ENCODE data around the gene PJVK. TPM values are rescaled to one million over a fixed set of nuclear protein-coding genes. Genes with fewer than 3 reads are reported as not detected.

The PJVK gene
- total and polyA plus RNA-seq, 2 of the 4 experiments (the other 2 are of a cell fraction): 0.72 to 2.4 TPM

DNA sequence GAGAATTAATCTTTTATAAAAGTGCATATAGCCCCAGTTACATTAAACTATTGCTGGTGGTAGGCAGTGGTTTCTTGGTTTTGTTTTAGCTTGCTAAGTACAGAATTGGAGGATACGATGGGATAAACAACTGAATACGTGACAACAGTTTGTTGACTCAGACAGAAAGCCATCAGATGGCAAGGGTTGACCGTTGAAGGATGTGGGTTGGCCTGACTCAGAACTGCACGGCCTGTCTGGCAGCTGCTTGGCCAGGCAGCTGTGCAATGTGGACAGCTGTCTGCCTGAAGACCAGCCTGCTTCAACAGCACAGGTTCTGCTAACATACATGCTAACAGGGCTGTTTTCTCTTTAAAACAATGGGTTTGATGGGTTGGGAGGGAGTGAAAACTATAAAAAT lies 46.8 kb upstream of the PJVK start:
- H2AFZ ChIP-seq (replicated peaks; ENCODE audit: low read length, poor library complexity): peak overlapping the region; percentile 11
- no CpG with 5 or more reads among the region's 4 CpGs for WGBS, 2 experiments (ENCODE audit: extremely low coverage in 2 of 2, insufficient read length in 1 of 2)

More for the DNA sequence above, 46.8 kb upstream of the PJVK start:
- H2AK5ac ChIP-seq (ENCODE audit: low read depth, low read length): no peak overlapping the region
- dilution Hi-C loops (cut with HindIII; ENCODE audit: low sequenced_read_pairs, unreplicated experiment) (no loop called here), in situ Hi-C loops (cut with MboI; ENCODE audit: low sequenced_read_pairs) (no loop called here), intact Hi-C loops (cut with micrococcal nuclease) (no loop called here)
- H3K9ac ChIP-seq (ENCODE audit: low read depth, low read length): no peak overlapping the region
- ATAC-seq (ENCODE audit: low read depth) (peak; percentile 93), DNase-seq (peak; percentile 95)
- H4K20me1 ChIP-seq (ENCODE audit: insufficient read depth, low read length): no peaks in the 10 kb centered on the region
- H4K8ac ChIP-seq (ENCODE audit: low read depth in 2 of 2, low read length in 2 of 2): no peak overlapping the region
- no peak overlapping the region for H4K91ac ChIP-seq (ENCODE audit: insufficient read depth, low read depth, low read length)
- H4K5ac ChIP-seq (ENCODE audit: low read depth, low read length): no peak overlapping the region
- peaks cover 3% of the 10 kb centered on the region for H3K4me1 ChIP-seq (ENCODE audit: control insufficient read depth, insufficient read depth, low read length)
- no peak overlapping the region for H3K14ac ChIP-seq (replicated peaks; ENCODE audit: low read depth, low read length)
- TF ChIP-seq RFX5 (IDR thresholded peaks at IDR 0.05; ENCODE audit: low read depth, low read length) (no peak), FOS (IDR thresholded peaks at IDR 0.05; ENCODE audit: low read depth, low read length) (peak; percentile 62), MXI1 (IDR thresholded peaks at IDR 0.05; ENCODE audit: borderline replicate concordance, low read depth, low read length) (peak; percentile 44; the same call in 1 of the 2 replicates), CEBPB (IDR thresholded peaks at IDR 0.05; ENCODE audit: low read depth, low read length) (peak; percentile 32; the same call in 1 of the 2 replicates), NFE2L2 (IDR thresholded peaks at IDR 0.05; ENCODE audit: low read depth, low read length) (no peak), BHLHE40 (IDR thresholded peaks at IDR 0.05; ENCODE audit: low read depth, low read length) (peak; percentile 64; the same call in 1 of the 2 replicates), RCOR1 (IDR thresholded peaks at IDR 0.05; ENCODE audit: insufficient replicate concordance, low read length) (peak; percentile 93)
- no peak overlapping the region for H3K56ac ChIP-seq (ENCODE audit: extremely low read depth, insufficient read depth, low read length)
- H2BK20ac ChIP-seq (ENCODE audit: low read depth, low read length): no peak overlapping the region
- H3K23ac ChIP-seq (ENCODE audit: low read depth, low read length): no peak overlapping the region
- no peak overlapping the region for H3K18ac ChIP-seq (ENCODE audit: low read depth, low read length)
- H3K27me3 ChIP-seq (ENCODE audit: control insufficient read depth, insufficient read depth, low read length): no peaks in the 10 kb centered on the region
- CTCF ChIA-PET: interaction anchor here (0.7 to 3.2 kb wide), 4 partner anchors 10 to 292 kb away, joined by 3 to 18 read pairs (median 7); no protein-coding TSS in a partner anchor
- no peak overlapping the region for H2BK15ac ChIP-seq (ENCODE audit: low read depth, low read length)
- BruUV-seq (replicated peaks): no TSS peak
- H3K27ac ChIP-seq (ENCODE audit: insufficient read depth, low read length): no peak overlapping the region
- H3K4me2 ChIP-seq (ENCODE audit: low read depth, low read length): peak overlapping the region; percentile 0; the same call in 1 of the 2 replicates
- no peaks in the 10 kb centered on the region for H3K9me3 ChIP-seq (ENCODE audit: control insufficient read depth, insufficient read depth, low read length)
- H3K79me1 ChIP-seq (ENCODE audit: low read depth in 1 of 2, low read length in 2 of 2): no peaks in the 10 kb centered on the region
- H3K4me3 ChIP-seq (ENCODE audit: insufficient read depth, low read depth, low read length): no peak overlapping the region
- peak overlapping the region; percentile 73 for H2BK5ac ChIP-seq (ENCODE audit: low read depth, low read length, poor library complexity, severe bottlenecking)
- peaks cover 3% of the 10 kb centered on the region; the same call in 1 of the 2 replicates for H3K9me1 ChIP-seq (ENCODE audit: insufficient read depth, low read length)
- no peak overlapping the region for H2BK120ac ChIP-seq (ENCODE audit: low read depth, low read length)
- no peak overlapping the region for H3K4ac ChIP-seq (ENCODE audit: low read depth, low read length)
- no peaks in the 10 kb centered on the region for H3K36me3 ChIP-seq (ENCODE audit: control insufficient read depth, insufficient read depth, low read length)
- no peak overlapping the region for H2AK9ac ChIP-seq (replicated peaks; ENCODE audit: low read depth, low read length, poor library complexity)
- POLR2A ChIA-PET (ENCODE audit: unreplicated experiment): no interaction called here
